Measurements from ENCODE around the gene SPTBN4.

SPTBN4 gene

DNA sequence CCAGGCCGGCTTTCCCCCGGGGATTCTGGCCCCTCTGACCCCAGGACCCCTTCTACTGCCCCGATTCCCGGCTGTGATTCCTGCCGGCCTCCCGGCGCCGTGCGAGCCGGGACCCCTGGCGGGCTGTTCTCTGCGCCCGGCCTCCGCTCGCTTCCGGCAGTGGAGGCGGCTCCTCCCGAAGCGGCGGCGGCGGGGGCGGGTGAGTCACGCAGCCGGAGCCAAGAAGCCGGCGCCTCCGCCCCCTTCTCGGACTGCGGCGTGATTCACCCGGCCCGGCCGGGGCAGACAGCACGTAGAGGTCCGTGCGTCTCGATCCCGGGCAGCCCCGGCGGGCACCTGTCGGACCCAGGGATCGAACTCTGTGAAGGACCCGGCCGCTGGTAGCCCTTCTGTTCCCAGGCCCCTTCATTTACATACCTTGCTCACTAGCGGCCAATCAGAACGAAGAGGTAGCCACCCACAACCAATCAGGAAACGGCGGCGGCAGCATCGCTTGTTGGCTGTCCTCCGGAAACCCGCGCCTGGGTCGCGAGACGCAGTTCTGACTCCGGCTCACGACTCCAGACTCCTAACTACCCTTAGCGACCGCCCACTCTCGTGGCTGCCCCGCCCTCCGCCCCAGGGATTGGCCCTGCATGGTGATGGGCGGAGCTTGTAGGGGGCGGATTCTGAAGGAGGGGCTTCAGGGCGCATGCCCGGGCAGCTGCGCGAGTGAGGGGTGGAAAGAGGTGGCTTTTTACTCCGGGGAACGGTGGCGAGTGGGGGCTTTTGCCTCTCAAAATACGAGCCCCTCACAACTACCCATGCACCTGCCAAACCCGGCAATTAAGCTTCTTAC lies 41.1 kb upstream of the SPTBN4 start, which contains the start of gene SERTAD1 (continued):
- TF ChIP-seq SALL2 (tag by site-specific recombination; IDR thresholded peaks at IDR 0.05; ENCODE audit: borderline replicate concordance) (no peak), ZNF221 (tag by site-specific recombination; IDR thresholded peaks at IDR 0.05; ENCODE audit: borderline replicate concordance) (0 out of 2 replicates have a peak, but pooled peaks have one; percentile 38), BCL11A (tag by site-specific recombination; IDR thresholded peaks at IDR 0.05; ENCODE audit: low read depth) (peak; percentile 77), ZNF2 (tag by site-specific recombination; IDR thresholded peaks at IDR 0.05) (peak; percentile 62; the same call in 1 of the 2 replicates), BCL11B (tag by site-specific recombination; IDR thresholded peaks at IDR 0.05; ENCODE audit: low read depth) (peak; percentile 96), WT1 (tag by site-specific recombination; IDR thresholded peaks at IDR 0.05) (no peak; the same call in 1 of the 2 replicates), ZNF18 (tag by site-specific recombination; IDR thresholded peaks at IDR 0.05) (no peak), MYNN (tag by site-specific recombination; IDR thresholded peaks at IDR 0.05; ENCODE audit: borderline replicate concordance) (no peak), ZNF792 (tag by site-specific recombination; IDR thresholded peaks at IDR 0.05) (peak; percentile 58; the same call in 1 of the 2 replicates), ZNF513 (tag by site-specific recombination; IDR thresholded peaks at IDR 0.05) (0 out of 2 replicates have a peak, but pooled peaks have one; percentile 51), KLF1 (tag by site-specific recombination; IDR thresholded peaks at IDR 0.05) (peak; percentile 56), ZNF776 (tag by site-specific recombination; IDR thresholded peaks at IDR 0.05; ENCODE audit: borderline replicate concordance) (no peak), ZNF777 (tag by site-specific recombination; IDR thresholded peaks at IDR 0.05; ENCODE audit: borderline replicate concordance) (peak; percentile 39; the same call in 1 of the 2 replicates), ZBTB17 (tag by site-specific recombination; IDR thresholded peaks at IDR 0.05) (peak; percentile 91), SCRT1 (tag by site-specific recombination; IDR thresholded peaks at IDR 0.05; ENCODE audit: borderline replicate concordance) (no peak), ZNF362 (tag by site-specific recombination; IDR thresholded peaks at IDR 0.05) (no peak), FEZF1 (tag by site-specific recombination; IDR thresholded peaks at IDR 0.05) (no peak), ZBTB21 (tag by site-specific recombination; IDR thresholded peaks at IDR 0.05) (no peak), GLIS2 (tag by site-specific recombination; IDR thresholded peaks at IDR 0.05) (no peak; the same call in none of the 2 replicates)
- TF ChIP-seq, protein P1, sequence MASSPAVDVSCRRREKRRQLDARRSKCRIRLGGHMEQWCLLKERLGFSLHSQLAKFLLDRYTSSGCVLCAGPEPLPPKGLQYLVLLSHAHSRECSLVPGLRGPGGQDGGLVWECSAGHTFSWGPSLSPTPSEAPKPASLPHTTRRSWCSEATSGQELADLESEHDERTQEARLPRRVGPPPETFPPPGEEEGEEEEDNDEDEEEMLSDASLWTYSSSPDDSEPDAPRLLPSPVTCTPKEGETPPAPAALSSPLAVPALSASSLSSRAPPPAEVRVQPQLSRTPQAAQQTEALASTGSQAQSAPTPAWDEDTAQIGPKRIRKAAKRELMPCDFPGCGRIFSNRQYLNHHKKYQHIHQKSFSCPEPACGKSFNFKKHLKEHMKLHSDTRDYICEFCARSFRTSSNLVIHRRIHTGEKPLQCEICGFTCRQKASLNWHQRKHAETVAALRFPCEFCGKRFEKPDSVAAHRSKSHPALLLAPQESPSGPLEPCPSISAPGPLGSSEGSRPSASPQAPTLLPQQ (tag by site-specific recombination; IDR thresholded peaks at IDR 0.05) = peak; percentile 74
- TF ChIP-seq, protein P2, sequence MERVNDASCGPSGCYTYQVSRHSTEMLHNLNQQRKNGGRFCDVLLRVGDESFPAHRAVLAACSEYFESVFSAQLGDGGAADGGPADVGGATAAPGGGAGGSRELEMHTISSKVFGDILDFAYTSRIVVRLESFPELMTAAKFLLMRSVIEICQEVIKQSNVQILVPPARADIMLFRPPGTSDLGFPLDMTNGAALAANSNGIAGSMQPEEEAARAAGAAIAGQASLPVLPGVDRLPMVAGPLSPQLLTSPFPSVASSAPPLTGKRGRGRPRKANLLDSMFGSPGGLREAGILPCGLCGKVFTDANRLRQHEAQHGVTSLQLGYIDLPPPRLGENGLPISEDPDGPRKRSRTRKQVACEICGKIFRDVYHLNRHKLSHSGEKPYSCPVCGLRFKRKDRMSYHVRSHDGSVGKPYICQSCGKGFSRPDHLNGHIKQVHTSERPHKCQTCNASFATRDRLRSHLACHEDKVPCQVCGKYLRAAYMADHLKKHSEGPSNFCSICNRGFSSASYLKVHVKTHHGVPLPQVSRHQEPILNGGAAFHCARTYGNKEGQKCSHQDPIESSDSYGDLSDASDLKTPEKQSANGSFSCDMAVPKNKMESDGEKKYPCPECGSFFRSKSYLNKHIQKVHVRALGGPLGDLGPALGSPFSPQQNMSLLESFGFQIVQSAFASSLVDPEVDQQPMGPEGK (tag by site-specific recombination; IDR thresholded peaks at IDR 0.05) = peak; percentile 75
- TF ChIP-seq, protein P3, sequence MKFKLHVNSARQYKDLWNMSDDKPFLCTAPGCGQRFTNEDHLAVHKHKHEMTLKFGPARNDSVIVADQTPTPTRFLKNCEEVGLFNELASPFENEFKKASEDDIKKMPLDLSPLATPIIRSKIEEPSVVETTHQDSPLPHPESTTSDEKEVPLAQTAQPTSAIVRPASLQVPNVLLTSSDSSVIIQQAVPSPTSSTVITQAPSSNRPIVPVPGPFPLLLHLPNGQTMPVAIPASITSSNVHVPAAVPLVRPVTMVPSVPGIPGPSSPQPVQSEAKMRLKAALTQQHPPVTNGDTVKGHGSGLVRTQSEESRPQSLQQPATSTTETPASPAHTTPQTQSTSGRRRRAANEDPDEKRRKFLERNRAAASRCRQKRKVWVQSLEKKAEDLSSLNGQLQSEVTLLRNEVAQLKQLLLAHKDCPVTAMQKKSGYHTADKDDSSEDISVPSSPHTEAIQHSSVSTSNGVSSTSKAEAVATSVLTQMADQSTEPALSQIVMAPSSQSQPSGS (tag by site-specific recombination; IDR thresholded peaks at IDR 0.05; ENCODE audit: low read depth) = no peak
- TF ChIP-seq, protein P4, sequence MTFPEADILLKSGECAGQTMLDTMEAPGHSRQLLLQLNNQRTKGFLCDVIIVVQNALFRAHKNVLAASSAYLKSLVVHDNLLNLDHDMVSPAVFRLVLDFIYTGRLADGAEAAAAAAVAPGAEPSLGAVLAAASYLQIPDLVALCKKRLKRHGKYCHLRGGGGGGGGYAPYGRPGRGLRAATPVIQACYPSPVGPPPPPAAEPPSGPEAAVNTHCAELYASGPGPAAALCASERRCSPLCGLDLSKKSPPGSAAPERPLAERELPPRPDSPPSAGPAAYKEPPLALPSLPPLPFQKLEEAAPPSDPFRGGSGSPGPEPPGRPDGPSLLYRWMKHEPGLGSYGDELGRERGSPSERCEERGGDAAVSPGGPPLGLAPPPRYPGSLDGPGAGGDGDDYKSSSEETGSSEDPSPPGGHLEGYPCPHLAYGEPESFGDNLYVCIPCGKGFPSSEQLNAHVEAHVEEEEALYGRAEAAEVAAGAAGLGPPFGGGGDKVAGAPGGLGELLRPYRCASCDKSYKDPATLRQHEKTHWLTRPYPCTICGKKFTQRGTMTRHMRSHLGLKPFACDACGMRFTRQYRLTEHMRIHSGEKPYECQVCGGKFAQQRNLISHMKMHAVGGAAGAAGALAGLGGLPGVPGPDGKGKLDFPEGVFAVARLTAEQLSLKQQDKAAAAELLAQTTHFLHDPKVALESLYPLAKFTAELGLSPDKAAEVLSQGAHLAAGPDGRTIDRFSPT (tag by site-specific recombination; IDR thresholded peaks at IDR 0.05) = peak; percentile 93
- TF ChIP-seq, protein P5, sequence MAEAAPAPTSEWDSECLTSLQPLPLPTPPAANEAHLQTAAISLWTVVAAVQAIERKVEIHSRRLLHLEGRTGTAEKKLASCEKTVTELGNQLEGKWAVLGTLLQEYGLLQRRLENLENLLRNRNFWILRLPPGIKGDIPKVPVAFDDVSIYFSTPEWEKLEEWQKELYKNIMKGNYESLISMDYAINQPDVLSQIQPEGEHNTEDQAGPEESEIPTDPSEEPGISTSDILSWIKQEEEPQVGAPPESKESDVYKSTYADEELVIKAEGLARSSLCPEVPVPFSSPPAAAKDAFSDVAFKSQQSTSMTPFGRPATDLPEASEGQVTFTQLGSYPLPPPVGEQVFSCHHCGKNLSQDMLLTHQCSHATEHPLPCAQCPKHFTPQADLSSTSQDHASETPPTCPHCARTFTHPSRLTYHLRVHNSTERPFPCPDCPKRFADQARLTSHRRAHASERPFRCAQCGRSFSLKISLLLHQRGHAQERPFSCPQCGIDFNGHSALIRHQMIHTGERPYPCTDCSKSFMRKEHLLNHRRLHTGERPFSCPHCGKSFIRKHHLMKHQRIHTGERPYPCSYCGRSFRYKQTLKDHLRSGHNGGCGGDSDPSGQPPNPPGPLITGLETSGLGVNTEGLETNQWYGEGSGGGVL (tag by site-specific recombination; IDR thresholded peaks at IDR 0.05) = peak; percentile 81

Measured in HEK293 (cell line).